Activated CD8-positive, alpha-beta T cell treated with anti-CD3 and anti-CD28 coated beads, Interleukin-2, amount 10 ng/mL, durations not matched to agents 7 days and 5 days (primary cell): Measurements from ENCODE around the gene LPCAT4. TPM values are rescaled to one million over a fixed set of nuclear protein-coding genes. Genes with fewer than 3 reads are reported as not detected.
"Not testable (repeated sequence)": the region's sequence is repeated elsewhere in the genome, so short reads cannot be mapped to it uniquely, and the experiment has no call there.

Source experiments
- ATAC-seq: fragments of 150-1000 bp; cut with Tn5 transposase; one replicate; pipeline ENCODE4 v1.10.0; 2021; ENCODE audit warnings: moderate library complexity
- CTCF ChIA-PET: fragments of 350-600 bp; sonication (Branson Sonifier 250); formaldehyde crosslinking; loops from one replicate; lab custom pipeline; 2021; ENCODE audit warnings: antibody characterized with exemption; lab: Charles Lee
- POLR2A ChIA-PET: fragments of 350-600 bp; sonication (Branson Sonifier 250); formaldehyde crosslinking; loops from one replicate; lab custom pipeline; 2021; ENCODE audit warnings: antibody characterized with exemption; lab: Charles Lee
- DNase-seq: peaks from one replicate; pipeline ENCODE4 v3.0.0-alpha.2; 2020
- H3K27ac Mint-ChIP-seq: one replicate; pipeline ENCODE4 v1.8.0; 2021; ENCODE audit warnings: mild to moderate bottlenecking, mixed read lengths
- H3K27me3 Mint-ChIP-seq: one replicate; pipeline ENCODE4 v1.8.0; 2021; ENCODE audit warnings: low read depth, mixed read lengths
- H3K36me3 Mint-ChIP-seq: one replicate; pipeline ENCODE4 v1.8.0; 2021; ENCODE audit warnings: low read depth, mixed read lengths
- H3K4me1 Mint-ChIP-seq: one replicate; pipeline ENCODE4 v1.8.0; 2021; ENCODE audit warnings: low read depth, mixed read lengths
- H3K4me3 Mint-ChIP-seq: one replicate; pipeline ENCODE4 v1.8.0; 2021; ENCODE audit warnings: mild to moderate bottlenecking, mixed read lengths
- H3K9me3 Mint-ChIP-seq: one replicate; pipeline ENCODE4 v1.8.0; 2022; ENCODE audit warnings: mixed read lengths; ENCODE audit not compliant: insufficient read depth
- total RNA-seq, 2 experiments: library from RNA; stranded (reverse); gene quantifications; one replicate each; pipeline ENCODE4 v1.2.3, GENCODE V29; 2021

The LPCAT4 gene
- total RNA-seq = 100 to 1,000 TPM; 106 to 115 TPM

GRCh38 chr15:34367101-34368081 lies at the start of gene LPCAT4:
Gene LPCAT4 (minus strand): TSS chr15:34367196. CDS start chr15:34367100, 96 bp downstream.
- ChIA-PET CTCF (interaction anchor here (0.7 to 4.7 kb wide), 48 partner anchors 9 to 306 kb away, joined by 3 to 93 read pairs (median 5); partner anchors contain the start of genes EMC4, EMC7, GOLGA8A and KATNBL1), POLR2A (interaction anchor here (0.6 to 3.5 kb wide), 18 partner anchors 9 to 322 kb away, joined by 3 to 33 read pairs (median 5); partner anchors contain the start of genes EMC4, EMC7, GOLGA8B and NOP10)
- H3K36me3 Mint-ChIP-seq = peaks cover 16% of the 10 kb centered on the region
- H3K9me3 Mint-ChIP-seq = no peaks in the 10 kb centered on the region
- DNase-seq = peak; percentile 95
- H3K4me1 Mint-ChIP-seq = peaks cover 38% of the 10 kb centered on the region
- peak within 1 kb of the TSS; percentile 95 for H3K4me3 Mint-ChIP-seq
- no peaks in the 10 kb centered on the region for H3K27me3 Mint-ChIP-seq
- H3K27ac Mint-ChIP-seq = peak within 1 kb of the TSS; percentile 98
- peak; percentile 90 for ATAC-seq

GRCh38 chr15:34409511-34409910 lies 42.5 kb upstream of the LPCAT4 start:
- DNase-seq, H3K36me3 Mint-ChIP-seq: not testable (repeated sequence)

GRCh38 chr15:34408973-34409372 lies 42.0 kb upstream of the LPCAT4 start:
- DNase-seq, POLR2A ChIA-PET, H3K27me3 Mint-ChIP-seq, H3K27ac Mint-ChIP-seq, CTCF ChIA-PET, H3K36me3 Mint-ChIP-seq, H3K9me3 Mint-ChIP-seq, H3K4me1 Mint-ChIP-seq, ATAC-seq, H3K4me3 Mint-ChIP-seq: not testable (repeated sequence)

More at GRCh38 chr15:34409511-34409910, 42.5 kb upstream of the LPCAT4 start:
- POLR2A ChIA-PET, H3K4me3 Mint-ChIP-seq, CTCF ChIA-PET, ATAC-seq, H3K27ac Mint-ChIP-seq, H3K27me3 Mint-ChIP-seq, H3K4me1 Mint-ChIP-seq, H3K9me3 Mint-ChIP-seq: not testable (repeated sequence)

- H3K36me3 Mint-ChIP-seq, CTCF ChIA-PET, H3K9me3 Mint-ChIP-seq, H3K4me3 Mint-ChIP-seq, POLR2A ChIA-PET, DNase-seq, H3K27ac Mint-ChIP-seq, H3K4me1 Mint-ChIP-seq, H3K27me3 Mint-ChIP-seq: not testable (repeated sequence)
- ATAC-seq = peak; percentile 83
Observed at GRCh38 chr15:34403899-34404298, 36.9 kb upstream of the LPCAT4 start.

- H3K36me3 Mint-ChIP-seq, DNase-seq, H3K9me3 Mint-ChIP-seq, H3K4me1 Mint-ChIP-seq, H3K27ac Mint-ChIP-seq, CTCF ChIA-PET, H3K27me3 Mint-ChIP-seq, POLR2A ChIA-PET, H3K4me3 Mint-ChIP-seq, ATAC-seq: not testable (repeated sequence)
Observed at GRCh38 chr15:34403160-34403598, 36.2 kb upstream of the LPCAT4 start.

GRCh38 chr15:34397637-34398259 lies 30.8 kb upstream of the LPCAT4 start:
- POLR2A ChIA-PET, H3K4me1 Mint-ChIP-seq, CTCF ChIA-PET, H3K27ac Mint-ChIP-seq, H3K27me3 Mint-ChIP-seq, H3K4me3 Mint-ChIP-seq, H3K9me3 Mint-ChIP-seq, H3K36me3 Mint-ChIP-seq: not testable (repeated sequence)
- ATAC-seq (peak; percentile 95), DNase-seq (peak; percentile 49)

GRCh38 chr15:34392981-34393380 lies 26.0 kb upstream of the LPCAT4 start:
- H3K27me3 Mint-ChIP-seq, H3K9me3 Mint-ChIP-seq, H3K27ac Mint-ChIP-seq, DNase-seq, ATAC-seq, H3K36me3 Mint-ChIP-seq, H3K4me1 Mint-ChIP-seq, H3K4me3 Mint-ChIP-seq, CTCF ChIA-PET, POLR2A ChIA-PET: not testable (repeated sequence)

- POLR2A ChIA-PET, H3K27ac Mint-ChIP-seq, ATAC-seq, H3K9me3 Mint-ChIP-seq, H3K36me3 Mint-ChIP-seq, H3K27me3 Mint-ChIP-seq, CTCF ChIA-PET, H3K4me1 Mint-ChIP-seq, DNase-seq, H3K4me3 Mint-ChIP-seq: not testable (repeated sequence)
Observed at GRCh38 chr15:34389594-34390086, 22.6 kb upstream of the LPCAT4 start.

- H3K36me3 Mint-ChIP-seq, H3K4me3 Mint-ChIP-seq, POLR2A ChIA-PET, ATAC-seq, H3K27me3 Mint-ChIP-seq, H3K4me1 Mint-ChIP-seq, H3K27ac Mint-ChIP-seq, H3K9me3 Mint-ChIP-seq, CTCF ChIA-PET, DNase-seq: not testable (repeated sequence)
Observed at GRCh38 chr15:34381829-34382521, 15.0 kb upstream of the LPCAT4 start.

- H3K4me1 Mint-ChIP-seq, CTCF ChIA-PET, ATAC-seq, H3K9me3 Mint-ChIP-seq, H3K27ac Mint-ChIP-seq, H3K27me3 Mint-ChIP-seq, DNase-seq, H3K4me3 Mint-ChIP-seq, H3K36me3 Mint-ChIP-seq, POLR2A ChIA-PET: not testable (repeated sequence)
Observed at GRCh38 chr15:34380491-34380890, 13.5 kb upstream of the LPCAT4 start.

- H3K4me3 Mint-ChIP-seq = no peak overlapping the region
- H3K27ac Mint-ChIP-seq = no peak overlapping the region
- DNase-seq (no peak), ATAC-seq (no peak)
- POLR2A ChIA-PET = interaction anchor here (0.9 kb wide), 1 partner anchor 10 kb away, joined by 5 read pairs; the partner anchor contains the start of gene LPCAT4
- CTCF ChIA-PET = no interaction called here
- peaks cover 8% of the 10 kb centered on the region for H3K36me3 Mint-ChIP-seq
- no peaks in the 10 kb centered on the region for H3K9me3 Mint-ChIP-seq
- H3K4me1 Mint-ChIP-seq = no peaks in the 10 kb centered on the region
- H3K27me3 Mint-ChIP-seq = no peaks in the 10 kb centered on the region
Observed at GRCh38 chr15:34376856-34377255, 9.9 kb upstream of the LPCAT4 start.
